Measurements from ENCODE around the gene GCK.
"Not testable (repeated sequence)": the region's sequence is repeated elsewhere in the genome, so short reads cannot be mapped to it uniquely, and the experiment has no call there.

GCK gene

DNA sequence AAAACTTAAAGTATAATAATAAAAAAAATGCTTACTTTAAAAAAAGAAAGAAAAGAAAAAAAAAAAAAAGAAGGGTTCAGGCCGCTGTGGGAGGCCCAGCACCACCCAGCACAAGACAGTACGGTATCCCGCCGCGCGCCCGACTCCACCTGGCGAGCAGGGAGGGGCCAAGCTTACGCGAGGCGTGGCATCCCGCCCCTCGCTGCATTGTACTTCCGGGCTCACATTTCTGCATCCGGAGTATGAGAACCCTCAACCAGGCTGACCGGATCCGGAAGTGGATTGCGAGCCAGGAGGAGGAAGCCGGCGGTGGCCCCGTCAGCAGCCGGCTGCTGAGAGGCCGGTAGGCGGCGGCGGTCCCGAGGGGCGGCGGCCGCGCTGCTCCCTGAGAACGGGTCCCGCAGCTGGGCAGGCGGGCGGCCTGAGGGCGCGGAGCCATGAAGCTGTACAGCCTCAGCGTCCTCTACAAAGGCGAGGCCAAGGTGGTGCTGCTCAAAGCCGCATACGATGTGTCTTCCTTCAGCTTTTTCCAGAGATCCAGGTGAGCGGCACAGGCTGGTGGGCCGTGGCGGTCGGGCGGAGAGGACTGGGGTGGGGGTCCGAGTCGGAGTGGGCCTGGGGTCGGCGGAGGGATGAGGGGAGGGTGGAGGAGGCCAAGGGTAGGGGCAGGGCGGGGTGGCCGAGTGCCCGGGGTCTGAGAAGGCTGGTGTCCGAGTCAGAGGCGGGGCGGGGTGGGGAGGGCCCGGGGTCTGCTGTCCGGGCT, 11.6 kb upstream of the GCK start, which contains the start of gene YKT6:
Gene YKT6 (plus strand): TSS at position 280 of the 763 bp plus-strand sequence. CDS start 158 bp downstream, at position 438.
- peak; percentile 99 for DNase-seq

DNA sequence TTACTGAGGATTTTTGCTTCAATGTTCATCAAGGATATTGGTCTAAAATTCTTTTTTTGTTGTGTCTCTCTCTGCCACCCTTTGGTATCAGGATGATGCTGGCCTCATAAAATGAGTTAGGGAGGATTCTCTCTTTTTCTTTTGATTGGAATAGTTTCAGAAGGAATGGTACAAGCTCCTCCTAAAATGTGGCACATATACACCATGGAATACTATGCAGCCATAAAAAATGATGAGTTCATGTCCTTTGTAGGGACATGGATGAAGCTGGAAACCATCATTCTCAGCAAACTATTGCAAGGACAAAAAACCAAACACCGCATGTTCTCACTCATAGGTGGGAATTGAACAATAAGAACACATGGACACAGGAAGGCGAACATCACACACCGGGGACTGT, 10.9 kb upstream of the GCK start:
- not testable (repeated sequence) for DNase-seq

DNA sequence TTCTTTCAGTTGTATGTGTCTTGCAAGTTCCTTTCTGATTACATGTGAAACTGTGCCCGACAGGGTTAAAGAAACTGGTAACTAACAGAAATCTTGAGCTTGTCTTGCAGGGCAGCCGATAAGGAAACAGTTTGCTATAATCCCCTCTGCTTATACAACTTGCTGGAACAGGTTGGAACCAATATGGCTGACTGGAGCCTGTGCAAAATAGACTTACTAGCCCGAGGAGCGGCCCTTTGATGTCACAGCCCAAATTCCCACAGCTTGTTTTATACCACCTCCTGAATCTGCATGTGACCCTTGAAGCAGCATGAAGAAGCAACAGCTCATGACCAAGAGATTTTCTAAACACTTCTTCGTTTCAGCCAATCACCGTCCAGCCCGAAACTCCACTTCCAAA, 8.2 kb upstream of the GCK start:
- DNase-seq: no peak

DNA sequence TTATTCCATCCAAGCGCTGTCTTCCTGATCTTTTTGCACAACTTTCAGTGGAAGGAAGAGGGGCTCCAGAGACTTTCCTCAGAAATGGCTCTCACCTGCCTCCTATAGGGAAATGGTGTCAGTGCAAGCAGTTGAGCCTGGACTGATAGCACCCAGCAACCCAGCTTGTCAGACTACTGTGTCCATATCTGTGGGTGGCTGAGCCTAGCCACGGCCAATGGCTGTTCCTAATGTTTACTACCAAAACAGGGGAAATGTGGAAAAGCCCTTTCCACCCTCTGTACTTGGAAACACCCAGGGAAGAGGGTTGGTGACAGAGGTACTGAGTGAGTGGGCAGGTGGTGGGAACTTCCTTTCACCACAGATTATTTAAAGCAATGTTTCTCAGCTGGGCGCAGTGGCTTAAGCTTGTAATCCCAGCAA, 7.2 kb upstream of the GCK start:
- DNase-seq: peak; percentile 65

DNA sequence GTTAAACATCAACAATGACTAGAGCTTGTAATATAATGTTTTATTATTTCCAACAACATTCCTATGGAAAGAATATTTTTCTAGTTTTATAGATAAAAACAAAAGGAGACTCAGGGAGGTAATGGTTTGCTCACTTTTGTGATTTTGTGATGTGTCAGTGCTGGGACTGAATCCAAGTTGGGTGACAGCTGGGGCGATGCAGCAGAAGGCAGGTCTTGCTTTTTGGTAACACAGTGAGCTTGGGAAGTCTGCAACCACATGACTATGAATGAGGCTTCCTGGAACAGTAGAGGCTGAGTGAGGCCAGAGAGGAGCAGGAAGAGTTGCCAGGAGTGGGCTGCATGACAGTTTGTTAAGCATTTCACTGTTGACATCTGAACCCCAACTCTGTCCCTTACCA, 6.7 kb upstream of the GCK start:
- DNase-seq: peak; percentile 48

DNA sequence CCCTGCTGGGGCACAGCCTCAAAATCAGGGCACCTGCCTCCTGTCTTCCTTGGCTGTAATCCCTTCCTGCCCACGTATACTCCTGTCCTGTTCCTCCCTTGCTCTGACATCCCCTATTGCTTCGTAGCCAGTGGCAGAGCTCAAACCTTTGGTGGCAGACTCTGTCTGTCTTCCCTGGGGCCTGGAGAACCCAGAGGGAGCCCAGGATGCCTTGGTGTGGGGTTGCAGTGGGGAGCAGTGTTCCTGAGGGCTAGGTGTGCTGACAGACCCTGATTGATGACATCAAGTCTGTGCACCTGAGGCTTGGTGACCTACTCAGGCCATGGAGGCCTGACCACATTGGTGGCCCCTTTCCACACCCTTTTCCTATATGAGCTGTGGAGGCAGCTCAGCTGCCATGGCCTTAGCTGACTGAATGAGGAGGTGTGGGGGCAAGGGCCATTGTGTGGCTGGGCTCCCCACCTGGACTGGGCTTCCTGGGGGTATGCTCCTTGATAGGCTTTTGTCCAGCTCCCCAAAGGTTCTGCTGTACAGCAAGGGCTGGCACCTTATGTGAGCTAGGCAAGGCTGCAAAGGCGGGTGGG, 5.4 kb upstream of the GCK start:
- DNase-seq: no peak

DNA sequence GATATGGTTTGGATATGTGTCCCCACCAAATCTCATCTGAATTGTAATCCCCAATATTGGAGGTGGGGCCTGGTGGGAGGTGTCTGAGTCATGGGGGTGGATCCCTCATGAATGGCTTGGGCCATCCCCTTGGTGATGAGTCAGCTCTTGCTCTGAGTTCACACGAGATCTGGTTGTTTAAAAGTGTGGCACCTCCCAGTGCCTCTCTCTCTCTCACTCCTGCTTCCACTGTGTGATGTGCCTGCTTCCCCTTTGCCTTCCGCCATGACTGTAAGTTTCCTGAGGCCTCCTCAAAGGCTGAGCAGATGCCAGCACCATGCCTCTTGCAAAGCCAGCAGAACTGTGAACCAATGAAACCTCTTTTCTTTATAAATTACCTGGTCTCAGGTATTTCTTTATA, 4.8 kb upstream of the GCK start:
- DNase-seq: no peak

DNA sequence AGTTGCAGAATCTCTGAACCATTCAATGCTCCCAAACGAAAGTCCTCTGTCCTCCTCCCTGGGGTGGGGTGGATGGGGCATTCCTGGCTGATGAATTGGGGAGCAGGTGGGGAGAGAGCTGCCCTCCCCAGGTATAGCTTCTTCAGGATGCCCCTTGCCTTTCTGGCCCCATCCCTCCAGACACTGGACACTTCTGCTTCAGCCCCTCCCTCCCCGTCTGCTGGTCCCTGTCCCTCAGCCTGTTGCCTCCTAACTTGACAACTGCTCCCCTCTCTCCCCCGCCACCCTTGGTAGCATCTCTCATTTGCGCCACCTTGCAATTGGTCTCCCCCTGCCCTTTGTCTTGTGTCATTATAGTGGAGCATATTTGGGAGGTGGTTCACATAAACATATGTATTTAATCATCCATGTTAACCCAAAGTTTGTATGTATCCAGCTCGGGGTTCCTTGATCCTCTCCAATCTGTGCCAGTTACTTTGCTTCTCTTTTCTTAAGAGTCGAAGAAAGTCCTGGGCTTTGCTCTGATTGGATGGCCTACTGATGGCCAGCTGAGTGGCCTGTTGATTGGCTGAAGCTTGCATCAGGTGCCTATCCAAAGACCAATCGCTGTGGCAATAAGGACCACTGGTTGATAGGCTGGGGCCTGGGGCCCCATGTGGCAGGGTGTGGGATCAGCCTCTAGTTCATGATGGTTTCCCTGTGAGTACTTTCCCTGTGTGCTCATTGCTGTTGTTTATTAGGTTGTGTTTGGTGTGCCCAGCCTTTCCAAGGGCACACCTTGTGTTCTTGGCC, 4.0 kb upstream of the GCK start:
- DNase-seq: no peak

DNA sequence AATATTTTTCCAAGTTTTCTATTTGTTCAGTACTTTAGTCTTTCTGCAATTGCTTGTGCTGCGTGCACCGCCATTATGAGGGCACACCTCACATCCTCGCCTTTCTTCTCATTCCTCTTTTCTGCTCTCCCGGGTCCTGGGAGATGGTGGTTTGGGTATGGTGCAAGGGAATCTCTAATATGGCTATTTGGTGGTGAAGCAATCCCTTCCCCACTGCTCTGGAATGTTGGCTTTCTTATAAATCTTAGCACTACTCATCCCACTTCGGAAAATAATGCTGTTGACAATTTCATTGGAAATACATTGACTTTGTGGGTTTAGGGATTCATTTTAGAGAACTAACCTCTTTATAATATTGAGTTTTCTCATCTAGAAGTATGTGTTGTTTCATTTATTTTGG, 1.9 kb upstream of the GCK start:
- no peak for DNase-seq

DNA sequence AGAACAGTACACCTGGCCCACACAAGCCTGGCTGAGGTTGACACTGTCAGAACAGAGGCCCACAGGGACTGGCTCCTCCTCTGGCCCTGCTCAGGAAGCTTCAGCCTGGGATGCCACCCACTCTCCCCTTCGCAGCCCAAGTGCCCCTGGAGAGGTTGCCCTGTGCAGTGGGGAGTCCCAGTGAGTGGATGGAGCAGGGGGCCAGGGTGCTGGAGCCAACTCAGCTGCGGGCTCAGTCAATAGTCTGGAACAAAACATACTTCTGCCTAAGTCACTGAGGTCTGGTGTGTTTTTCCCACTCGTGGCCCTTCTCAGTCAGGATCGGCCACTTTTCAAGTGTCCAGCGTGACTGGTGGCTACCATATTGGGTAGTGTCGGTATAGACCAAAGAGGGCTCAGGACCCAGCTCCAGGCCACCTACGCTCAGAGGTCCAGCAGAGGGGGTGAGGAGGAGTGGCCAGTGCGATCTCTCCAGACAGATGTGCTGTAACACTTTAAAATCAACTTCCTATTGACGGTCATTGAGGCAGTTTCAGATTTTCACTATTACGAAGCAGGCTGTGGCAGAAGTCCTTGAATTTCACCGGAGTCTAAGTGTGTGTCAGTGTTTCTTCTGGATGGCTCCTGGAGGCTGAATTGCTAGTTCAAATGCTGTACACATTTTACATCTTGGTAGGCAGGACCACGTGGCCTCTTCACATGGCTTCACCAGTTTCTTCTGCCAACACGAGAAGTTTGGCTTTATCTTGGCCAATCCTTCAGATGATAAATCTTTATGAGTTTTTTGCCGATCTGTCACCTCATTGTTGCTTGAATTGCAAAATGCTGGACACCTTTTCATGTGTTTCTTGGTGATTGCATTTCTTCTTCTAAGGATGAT, 994 bp upstream of the GCK start:
- DNase-seq: no peak

DNA sequence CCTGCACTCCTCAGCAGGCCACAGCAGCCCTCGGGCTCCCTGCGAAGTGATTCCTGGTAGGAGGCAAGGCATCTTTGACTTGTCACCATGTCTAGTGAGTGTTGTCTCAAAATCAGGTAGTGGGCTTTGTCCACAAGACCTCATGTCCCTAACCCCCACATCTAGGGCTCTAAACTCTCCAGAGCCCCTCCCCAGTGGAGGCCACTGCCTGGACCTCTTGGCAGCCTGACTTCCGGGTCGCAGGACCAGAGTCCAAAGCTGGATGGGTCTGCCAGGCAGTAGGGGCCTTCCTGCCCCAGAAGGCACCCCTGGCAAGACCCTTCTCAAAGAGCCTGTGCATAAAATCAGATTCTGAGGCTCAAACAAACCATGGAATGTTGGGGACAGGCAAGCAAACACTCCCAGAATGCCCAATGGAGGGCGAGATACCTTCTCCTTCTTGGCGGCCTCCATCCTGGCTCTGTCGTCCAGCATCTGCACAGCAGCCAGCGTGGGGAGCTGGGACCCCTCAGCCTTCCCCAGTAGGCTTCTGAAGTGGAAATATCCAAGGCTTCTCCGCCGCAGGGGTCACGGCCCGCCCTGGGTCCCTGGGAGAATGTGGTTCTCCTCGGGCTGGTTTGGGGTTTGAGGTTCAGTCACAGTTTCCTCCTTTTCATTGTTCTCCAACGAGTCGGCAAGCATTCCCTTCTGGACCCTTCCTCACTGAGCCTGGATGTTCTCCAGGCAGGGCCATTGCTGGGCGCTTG, 586 bp downstream of the GCK start:
- DNase-seq: no peak

DNA sequence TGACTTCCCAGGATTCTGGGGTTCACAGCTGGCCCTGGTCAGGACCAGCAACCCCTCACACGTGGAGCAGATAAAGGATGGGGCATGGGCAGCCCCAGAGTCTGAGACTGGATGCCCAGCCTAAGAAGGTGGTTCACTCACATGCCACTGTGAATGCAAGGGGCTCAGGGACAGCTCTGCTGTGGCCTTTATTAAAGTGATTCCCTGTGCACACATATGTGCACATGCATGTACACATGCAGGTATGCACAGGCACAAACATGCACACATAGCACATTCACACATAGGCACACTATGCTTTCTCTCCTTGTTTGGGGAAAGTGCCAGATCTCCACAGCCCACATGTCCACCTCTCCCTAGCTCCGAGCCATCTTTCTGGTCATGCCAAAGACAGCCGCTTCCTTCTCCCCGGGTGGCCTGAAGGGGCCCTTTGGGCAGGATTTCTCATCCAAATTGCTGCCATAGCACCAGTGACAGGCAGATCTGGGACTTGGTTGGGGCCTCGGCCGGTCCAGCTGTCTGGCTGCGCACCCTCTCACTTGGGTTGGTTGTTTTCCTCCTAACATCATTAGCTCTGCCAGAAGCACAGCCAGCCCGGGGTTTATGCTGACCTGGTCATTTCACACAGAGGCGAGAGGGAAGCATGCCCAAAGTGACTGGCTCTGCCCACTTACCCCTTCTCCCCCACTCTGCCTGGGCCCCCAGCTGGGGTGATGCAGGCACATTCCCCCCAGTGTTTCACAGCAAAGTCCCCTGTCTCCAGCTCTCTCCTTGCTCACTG, 1.4 kb downstream of the GCK start:
- peak; percentile 47 for DNase-seq

DNA sequence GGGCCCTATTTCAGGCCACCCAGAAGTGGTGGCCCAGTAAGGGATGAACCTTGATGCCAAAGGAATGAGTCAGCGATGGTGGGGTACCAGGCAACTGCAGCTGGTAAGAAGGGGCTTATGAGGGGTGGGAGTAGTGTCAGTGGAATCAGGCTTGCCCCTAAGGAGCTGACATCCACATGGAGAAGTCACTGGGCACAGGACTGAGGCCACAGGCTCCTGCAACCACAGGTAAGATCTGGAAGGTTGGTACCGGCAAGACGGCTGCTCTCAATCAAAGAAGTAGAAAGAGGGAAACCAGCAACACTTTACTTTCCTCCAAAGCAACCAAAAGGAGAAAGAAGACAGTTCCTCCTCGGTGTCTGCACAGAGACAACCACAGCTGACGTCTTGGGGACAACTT, 2.5 kb downstream of the GCK start:
- no peak for DNase-seq

DNA sequence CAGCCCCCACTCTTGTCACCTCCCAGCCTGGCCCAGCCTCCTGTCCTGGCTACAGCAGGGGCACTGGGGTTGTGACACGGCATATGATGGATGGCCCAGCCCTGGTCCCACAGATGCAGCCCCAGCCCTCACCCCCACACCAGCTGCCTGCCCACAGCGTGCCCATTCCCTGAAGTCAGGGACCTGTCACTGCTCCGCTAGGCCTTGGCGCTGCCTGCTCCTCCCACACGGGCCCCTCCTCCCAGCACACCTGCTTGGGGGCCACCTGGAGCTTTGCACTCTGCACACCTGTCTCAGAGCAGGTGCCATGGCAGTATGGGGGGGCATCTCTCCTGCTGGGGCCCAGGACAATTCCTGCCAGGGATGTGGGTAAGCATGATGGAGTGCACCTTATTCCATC, 3.5 kb downstream of the GCK start:
- peak; percentile 63 for DNase-seq

DNA sequence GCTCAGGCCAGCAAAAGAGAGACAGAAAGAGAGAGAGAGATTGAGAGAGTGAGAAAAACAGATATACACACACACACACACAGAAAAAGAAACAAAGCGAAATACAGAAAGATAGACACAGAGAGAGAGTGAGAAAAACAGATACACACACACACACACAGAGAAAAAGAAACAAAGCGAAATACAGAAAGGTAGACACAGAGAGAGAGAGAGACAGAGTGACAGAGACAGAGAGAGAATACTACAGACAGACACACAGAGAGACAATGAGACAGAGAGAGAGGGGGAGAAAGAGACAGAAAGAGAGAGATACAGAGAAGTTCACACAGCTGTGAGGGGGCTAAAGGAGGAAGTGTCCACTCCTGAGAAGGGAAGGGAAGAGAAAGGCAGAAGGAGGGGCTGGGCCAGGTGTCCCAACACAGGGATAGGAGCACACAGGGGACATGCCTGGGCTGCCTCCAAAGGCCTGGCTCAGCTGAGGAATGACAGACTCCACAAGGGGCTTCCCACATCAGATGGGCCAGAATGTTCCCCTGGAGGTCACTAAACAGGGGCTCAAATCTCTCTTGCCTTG, 4.3 kb downstream of the GCK start:
- DNase-seq: no peak

DNA sequence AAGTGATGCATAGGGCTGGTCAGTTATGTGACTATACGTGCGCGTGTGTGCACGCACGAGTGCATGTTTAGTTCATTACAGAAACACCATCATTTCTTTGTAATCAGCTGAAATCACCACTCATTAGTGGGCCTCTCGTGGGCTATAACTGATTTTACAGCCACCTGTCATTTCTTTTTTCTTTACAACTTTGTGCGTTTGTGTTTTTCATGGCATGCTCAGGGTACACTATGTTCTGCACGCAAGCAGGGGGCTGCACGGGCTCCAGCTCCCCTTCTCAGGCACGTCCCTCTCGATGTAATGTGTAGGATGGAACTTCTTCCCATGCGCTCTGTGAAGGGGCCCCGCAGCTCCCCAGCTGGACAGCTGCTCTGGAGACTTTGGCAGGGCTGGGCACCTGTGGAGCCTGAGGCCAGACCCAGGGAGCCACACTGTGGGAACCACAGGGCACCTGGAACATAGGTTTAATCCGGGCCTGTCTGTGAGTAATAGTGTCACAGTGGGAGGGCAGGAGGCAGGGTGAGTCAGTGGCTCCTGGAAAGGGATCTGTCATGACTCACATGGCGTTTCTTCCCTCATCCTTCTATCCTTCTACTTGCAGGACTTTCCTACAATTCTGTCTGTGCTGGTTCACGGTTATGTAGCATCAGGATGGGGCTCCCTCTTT, 4.9 kb downstream of the GCK start:
- DNase-seq: no peak

DNA sequence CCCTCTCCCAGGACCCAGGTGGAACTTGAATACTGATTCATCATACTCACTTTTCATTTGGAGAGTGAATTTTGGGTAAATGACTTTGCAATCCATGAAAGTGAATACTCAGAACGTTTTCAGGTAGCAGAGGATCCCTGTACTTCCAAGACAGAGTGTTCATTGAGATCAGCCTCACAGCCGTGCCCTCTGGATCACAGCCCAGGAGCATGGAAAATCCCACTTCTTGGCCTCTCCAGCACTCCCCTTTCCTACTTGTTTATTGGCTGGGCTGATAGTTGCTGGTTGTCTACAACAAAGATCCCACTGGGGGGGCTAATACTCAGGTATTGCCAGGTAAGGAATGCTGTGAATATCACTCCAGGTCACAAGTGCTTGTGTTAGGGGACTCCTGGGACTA, 5.9 kb downstream of the GCK start:
- DNase-seq: no peak

DNA sequence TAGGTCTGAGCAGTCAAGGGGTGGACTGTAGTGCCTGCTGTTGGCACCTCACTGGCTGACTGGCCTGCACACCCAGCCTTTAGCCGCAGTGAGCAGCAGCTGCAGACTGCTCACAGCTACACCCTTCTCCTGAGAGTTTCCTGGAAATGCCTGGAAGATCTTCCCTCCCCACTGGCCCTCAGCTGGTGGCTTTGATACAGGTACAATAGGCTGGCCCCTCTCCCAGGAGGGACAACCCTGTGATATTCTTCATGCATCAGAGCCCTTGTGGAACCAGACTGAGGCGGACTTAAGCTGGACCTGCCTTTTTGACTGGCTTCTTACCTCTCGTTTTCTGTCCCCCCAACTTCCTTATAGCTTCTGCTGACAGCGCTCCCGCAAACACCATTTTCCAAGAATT, 6.4 kb downstream of the GCK start:
- DNase-seq: no peak

DNA sequence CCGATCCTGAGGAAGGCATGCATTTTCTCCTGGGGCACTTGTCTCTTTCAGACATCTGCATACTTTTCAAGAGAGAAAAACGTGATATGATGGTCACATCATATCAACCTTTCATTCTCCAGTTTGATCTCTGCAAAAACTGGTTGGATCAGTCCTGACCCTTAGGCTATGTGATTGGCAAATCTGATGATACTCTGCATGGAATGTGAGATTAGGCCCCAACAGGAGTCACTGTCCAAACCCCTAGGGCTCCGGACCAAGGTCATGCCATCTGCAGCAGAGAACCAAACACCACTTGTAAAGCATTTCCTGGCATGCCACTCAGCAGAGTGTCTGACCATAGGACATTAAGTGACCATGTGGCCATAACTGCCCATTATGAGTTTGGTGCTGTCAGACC, 8.6 kb downstream of the GCK start:
- DNase-seq: no peak

DNA sequence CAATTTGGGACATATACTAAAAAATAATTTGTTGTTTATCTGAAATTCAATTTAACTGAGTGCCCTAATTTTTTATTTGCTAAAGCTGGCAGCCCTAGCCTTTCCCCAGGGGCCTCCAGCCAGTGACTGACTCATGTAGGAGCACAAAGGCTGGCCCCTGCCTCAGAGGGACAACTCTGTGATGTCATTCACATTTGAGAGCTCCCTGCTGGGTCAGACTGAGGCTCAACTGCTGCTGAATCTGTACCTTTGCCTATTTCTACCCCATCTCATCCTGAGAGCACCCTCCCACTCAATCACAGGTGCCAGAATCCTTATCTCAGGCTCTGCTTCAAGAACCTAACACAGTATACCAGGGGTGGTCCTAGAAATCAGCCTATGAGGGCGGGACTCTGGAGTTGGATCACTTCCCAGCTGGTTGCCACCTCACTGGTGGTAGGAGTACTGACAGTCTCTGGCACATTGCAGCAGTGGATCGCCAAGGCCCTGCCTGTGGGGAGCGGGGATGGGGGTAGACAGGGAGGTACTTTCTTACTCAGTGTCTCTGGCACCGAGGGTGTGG, 11.6 kb downstream of the GCK start:
- DNase-seq: no peak

Data from RPMI8226 (cell line).